ENCODE data around the gene ASB15.

DNA sequence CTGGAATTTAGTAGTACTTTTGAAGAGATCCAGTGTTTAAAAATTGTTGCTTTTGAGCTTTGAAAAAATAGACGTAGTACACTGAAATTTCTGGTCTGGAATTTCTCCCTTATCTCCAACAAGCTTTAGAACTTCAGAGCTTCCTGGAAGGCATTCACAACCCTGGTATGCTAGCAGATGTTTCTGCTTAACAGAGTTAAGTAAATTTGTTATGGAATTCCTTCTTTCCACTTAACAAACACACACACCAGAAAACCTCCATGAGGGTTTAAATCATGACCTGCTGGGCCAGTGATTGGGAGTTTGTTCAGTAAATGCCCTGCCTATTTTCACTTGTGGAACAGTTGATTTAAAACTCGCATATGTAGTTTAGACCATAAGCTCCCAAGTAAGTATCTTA is 13.7 kb downstream of the ASB15 start:
- TF ChIP-seq CTCF (IDR thresholded peaks at IDR 0.05) (no peak), POLR2AphosphoS5 (IDR thresholded peaks at IDR 0.05) (no peak), POLR2A (IDR thresholded peaks at IDR 0.05) (no peak)
